Measurements from ENCODE around the gene MESD. TPM values are rescaled to one million over a fixed set of nuclear protein-coding genes. Genes with fewer than 3 reads are reported as not detected.

Gene MESD
- total and polyA plus RNA-seq, 2 of the 4 experiments (the other 2 are of a cell fraction): 10.0 to 14.0 TPM

GRCh38 chr15:81021321-81021720 is 31.7 kb upstream of the MESD start:
- Histone ChIP-seq H3K23ac (ENCODE audit: low read depth, low read length) (no peak overlapping the region), H3K4me2 (ENCODE audit: low read depth, low read length) (no peak overlapping the region), H3K9me1 (ENCODE audit: insufficient read depth, low read length) (peaks cover 11% of the 10 kb centered on the region), H3K4me1 (ENCODE audit: control insufficient read depth, insufficient read depth, low read length) (peaks cover 8% of the 10 kb centered on the region; the same call in 1 of the 2 replicates), H3K18ac (ENCODE audit: low read depth, low read length) (no peak overlapping the region), H2BK15ac (ENCODE audit: low read depth, low read length) (no peak overlapping the region), H2BK120ac (ENCODE audit: low read depth, low read length) (no peak overlapping the region), H4K91ac (ENCODE audit: insufficient read depth, low read depth, low read length) (no peak overlapping the region), H3K4me3 (ENCODE audit: insufficient read depth, low read depth, low read length) (no peak overlapping the region), H3K9me3 (ENCODE audit: control insufficient read depth, insufficient read depth, low read length) (no peaks in the 10 kb centered on the region), H3K9ac (ENCODE audit: low read depth, low read length) (no peak overlapping the region), H3K14ac (replicated peaks; ENCODE audit: low read depth, low read length) (no peak overlapping the region), H3K36me3 (ENCODE audit: control insufficient read depth, insufficient read depth, low read length) (no peaks in the 10 kb centered on the region), H3K56ac (ENCODE audit: extremely low read depth, insufficient read depth, low read length) (no peak overlapping the region), H3K27ac (ENCODE audit: insufficient read depth, low read length) (no peak overlapping the region), H2AFZ (replicated peaks; ENCODE audit: low read length, poor library complexity) (no peak overlapping the region), H4K20me1 (ENCODE audit: insufficient read depth, low read length) (no peaks in the 10 kb centered on the region), H4K8ac (ENCODE audit: low read depth in 2 of 2, low read length in 2 of 2) (no peak overlapping the region), H2BK5ac (ENCODE audit: low read depth, low read length, poor library complexity, severe bottlenecking) (no peak overlapping the region), H4K5ac (ENCODE audit: low read depth, low read length) (no peak overlapping the region), H3K79me1 (ENCODE audit: low read depth in 1 of 2, low read length in 2 of 2) (peaks cover 3 to 5% of the 10 kb centered on the region in 2 experiments; a peak in 2 of 4 replicates), H3K27me3 (ENCODE audit: control insufficient read depth, insufficient read depth, low read length) (no peaks in the 10 kb centered on the region), H2BK20ac (ENCODE audit: low read depth, low read length) (no peak overlapping the region), H3K4ac (ENCODE audit: low read depth, low read length) (no peak overlapping the region), H2AK5ac (ENCODE audit: low read depth, low read length) (no peak overlapping the region), H2AK9ac (replicated peaks; ENCODE audit: low read depth, low read length, poor library complexity) (no peak overlapping the region)
- in situ Hi-C loops (cut with MboI; ENCODE audit: low sequenced_read_pairs): no loop called here
- ATAC-seq (ENCODE audit: low read depth) (no peak), DNase-seq (no peak)
- intact Hi-C loops (cut with micrococcal nuclease): no loop called here
- no TSS peak for BruUV-seq (replicated peaks)
- ChIA-PET POLR2A (ENCODE audit: unreplicated experiment) (no interaction called here), CTCF (interaction anchor here (0.7 kb wide), 1 partner anchor 14 kb away, joined by 6 read pairs; no protein-coding TSS in a partner anchor)
- dilution Hi-C loops (cut with HindIII; ENCODE audit: low sequenced_read_pairs, unreplicated experiment): no loop called here
- WGBS, 2 experiments (ENCODE audit: extremely low coverage in 2 of 2, insufficient read length in 1 of 2): 72% methylated on average over 4 of the region's 7 CpGs; no CpG with 5 or more reads in 1 of the 2 experiments
- no peak for TF ChIP-seq MAFK (IDR thresholded peaks at IDR 0.05; ENCODE audit: low read depth, low read length)
- no peak for TF ChIP-seq NFE2L2 (IDR thresholded peaks at IDR 0.05; ENCODE audit: low read depth, low read length)
- TF ChIP-seq CEBPB (IDR thresholded peaks at IDR 0.05; ENCODE audit: low read depth, low read length): no peak
- no peak for TF ChIP-seq BHLHE40 (IDR thresholded peaks at IDR 0.05; ENCODE audit: low read depth, low read length)
- no peak for TF ChIP-seq CHD1 (IDR thresholded peaks at IDR 0.05; ENCODE audit: low read depth, low read length)
- no peak for TF ChIP-seq MAZ (IDR thresholded peaks at IDR 0.05; ENCODE audit: borderline replicate concordance, low read depth, low read length)
- TF ChIP-seq MXI1 (IDR thresholded peaks at IDR 0.05; ENCODE audit: borderline replicate concordance, low read depth, low read length): no peak
- TF ChIP-seq CTCF (conservative IDR thresholded peaks at IDR 0.05; ENCODE audit: low read depth, low read length): no peak
- no peak for TF ChIP-seq POLR2A (IDR thresholded peaks at IDR 0.05; ENCODE audit: low read depth, low read length)
- no peak for TF ChIP-seq RFX5 (IDR thresholded peaks at IDR 0.05; ENCODE audit: low read depth, low read length)
- TF ChIP-seq FOS (IDR thresholded peaks at IDR 0.05; ENCODE audit: low read depth, low read length): no peak
- TF ChIP-seq RCOR1 (IDR thresholded peaks at IDR 0.05; ENCODE audit: insufficient replicate concordance, low read length): no peak
- no peak for TF ChIP-seq RAD21 (IDR thresholded peaks at IDR 0.05; ENCODE audit: low read length)
- no peak for TF ChIP-seq ELK1 (IDR thresholded peaks at IDR 0.05; ENCODE audit: borderline replicate concordance, low read depth, low read length)
- no peak for TF ChIP-seq SMC3 (IDR thresholded peaks at IDR 0.05; ENCODE audit: low read depth, low read length)
- no peak for TF ChIP-seq USF2 (IDR thresholded peaks at IDR 0.05; ENCODE audit: low read depth, low read length)

Measured in IMR-90 (cell line).